K562 (cell line): ENCODE measurements around the gene COL6A1. TPM values are rescaled to one million over a fixed set of nuclear protein-coding genes. Genes with fewer than 3 reads are reported as not detected.

Source experiments
- ARHGAP35 ChIP-seq: fragments of 450-650 bp; IDR thresholded peaks from 2 replicates; pipeline ENCODE4 v1.6.1; 2018; ENCODE audit not compliant: partially characterized antibody
- CTBP1 ChIP-seq: fragments of 450-650 bp; IDR thresholded peaks from 2 replicates; pipeline ENCODE4 v1.6.1; 2016; ENCODE audit warnings: borderline replicate concordance
- DPF2 ChIP-seq: fragments of 450-650 bp; IDR thresholded peaks from 2 replicates; pipeline ENCODE4 v1.6.1; 2016
- EP400 ChIP-seq: fragments of 450-650 bp; IDR thresholded peaks from 2 replicates; pipeline ENCODE4 v1.6.1; 2017; ENCODE audit warnings: antibody characterized with exemption, mild to moderate bottlenecking, moderate library complexity
- FOXA1 ChIP-seq: fragments of 450-650 bp; IDR thresholded peaks from 2 replicates; pipeline ENCODE4 v1.6.1; 2016; ENCODE audit warnings: mild to moderate bottlenecking, borderline replicate concordance
- FOXP1 ChIP-seq: sonication (generic); formaldehyde crosslinking; IDR thresholded peaks from 2 replicates; pipeline ENCODE4 v1.8.0; 2022; ENCODE audit warnings: mild to moderate bottlenecking, missing genetic modification reagents
- IFI16 ChIP-seq: fragments of 250-450 bp; sonication (Bioruptor Pico); IDR thresholded peaks from 2 replicates; pipeline ENCODE4 v2.1.2; 2022; ENCODE audit warnings: mild to moderate bottlenecking, inconsistent platforms
- KLF10 ChIP-seq: fragments of 250-450 bp; sonication (Bioruptor Pico); IDR thresholded peaks from 2 replicates; pipeline ENCODE4 v1.6.1; 2021; ENCODE audit warnings: matching md5 sums
- MAFG ChIP-seq: fragments of 450-650 bp; conservative IDR thresholded peaks from 2 replicates; pipeline ENCODE4 v1.6.1; 2016; ENCODE audit warnings: missing genetic modification characterization, missing compliant biosample characterization
- SIRT6 ChIP-seq: IDR thresholded peaks from one replicate; pipeline ENCODE4 v1.6.1; 2012; ENCODE audit warnings: low read depth, mild to moderate bottlenecking, control low read depth, inconsistent platforms, low read length, moderate library complexity
- SNRNP70 ChIP-seq: fragments of 200-400 bp; formaldehyde crosslinking; optimal IDR thresholded peaks from 2 replicates; pipeline ENCODE3; 2017; ENCODE audit warnings: low read depth, low read length
- SP2 ChIP-seq: IDR thresholded peaks from 2 replicates; pipeline ENCODE4 v1.6.1; 2011; ENCODE audit warnings: mild to moderate bottlenecking, low read depth, low read length, moderate library complexity; ENCODE audit not compliant: poor library complexity, severe bottlenecking; ENCODE audit errors: extremely low read depth
- TAF1 ChIP-seq: IDR thresholded peaks from 2 replicates; pipeline ENCODE4 v1.6.1; 2011; ENCODE audit warnings: mild to moderate bottlenecking, low read length, moderate library complexity; ENCODE audit not compliant: insufficient read depth, control insufficient read depth, severe bottlenecking; ENCODE audit errors: extremely low read depth
- ZNF184 ChIP-seq: sonication (generic); formaldehyde crosslinking; IDR thresholded peaks from 2 replicates; pipeline ENCODE4 v1.5.0; 2020; ENCODE audit warnings: missing genetic modification reagents
- ZNF584 ChIP-seq: fragments of 200-800 bp; sonication (Bioruptor generic); IDR thresholded peaks from 2 replicates; pipeline ENCODE4 v1.6.1; 2016; ENCODE audit warnings: low read depth, mild to moderate bottlenecking, missing genetic modification characterization, missing compliant biosample characterization
- ZNF668 ChIP-seq: fragments of 250-450 bp; sonication (Bioruptor Pico); IDR thresholded peaks from 2 replicates; pipeline ENCODE4 v1.8.0; 2022; ENCODE audit warnings: mild to moderate bottlenecking, inconsistent platforms
- ZNF780A ChIP-seq: fragments of 250-450 bp; sonication (Bioruptor Pico); IDR thresholded peaks from 2 replicates; pipeline ENCODE4 v1.5.0; 2021; ENCODE audit warnings: mild to moderate bottlenecking
- ZNF79 ChIP-seq: fragments of 250-450 bp; sonication (Bioruptor Pico); IDR thresholded peaks from 2 replicates; pipeline ENCODE4 v1.4.0; 2020; ENCODE audit warnings: low read depth, mild to moderate bottlenecking, moderate library complexity
- polyA plus RNA-seq, 8 experiments: library from polyadenylated mRNA; depleted of rRNA in 4 of 8; stranded (reverse) in 5 of 8; unstranded in 3 of 8; fragments of >200 nt; fragmentation: Nextera tagmentation in 2 of 8; fragmentation: Illumina TruSeq in 1 of 8; extraction: Ambion mirVana in 2 of 8; extraction: Trizol in 1 of 8; gene quantifications; 2 replicates each; pipeline versions ENCODE4 v1.2.1 to v1.2.3, GENCODE V29; 2011 to 2014; ENCODE audit warnings: inconsistent platforms in 1 of 8, missing spikeins in 1 of 8
- total RNA-seq, 7 experiments: library from RNA; depleted of rRNA in 6 of 7; stranded (reverse); fragments of >200 nt in 6 of 7; fragmentation: Illumina TruSeq in 2 of 7; extraction: Trizol in 2 of 7; gene quantifications; 2 replicates each; pipeline versions ENCODE4 v1.2.1 to v1.2.3, GENCODE V29; 2011 to 2021; ENCODE audit warnings: low replicate concordance in 1 of 7
- TF ChIP-seq, protein P1 (sequence below), 2 experiments: fragments of 200-800 bp in 1 of 2; sonication (Bioruptor generic) in 1 of 2; sonication (generic) in 1 of 2; formaldehyde crosslinking in 1 of 2; IDR thresholded peaks in 1 of 2; conservative IDR thresholded peaks in 1 of 2; 2 replicates each; pipeline versions ENCODE4 v1.5.0 to v1.6.1; 2016 to 2020; ENCODE audit warnings: missing compliant biosample characterization in 1 of 2, missing genetic modification characterization in 1 of 2, missing genetic modification reagents in 1 of 2
- TF ChIP-seq, protein P2 (sequence below): fragments of 450-650 bp; formaldehyde crosslinking; IDR thresholded peaks from 2 replicates; pipeline ENCODE4 v1.4.0; 2020; ENCODE audit warnings: mild to moderate bottlenecking, moderate library complexity
- TF ChIP-seq, protein P3 (sequence below): fragments of 250-450 bp; sonication (Bioruptor Pico); IDR thresholded peaks from 2 replicates; pipeline ENCODE4 v1.4.0; 2020; ENCODE audit warnings: mild to moderate bottlenecking, moderate library complexity, borderline replicate concordance
- TF ChIP-seq, protein P4 (sequence below): fragments of 450-650 bp; IDR thresholded peaks from 2 replicates; pipeline ENCODE4 v1.6.1; 2016; ENCODE audit warnings: low read depth, mild to moderate bottlenecking, moderate library complexity
- TF ChIP-seq, protein P5 (sequence below), 2 experiments: fragments of 250-450 bp in 1 of 2; fragments of 450-650 bp in 1 of 2; sonication (Bioruptor Pico) in 1 of 2; IDR thresholded peaks; 2 replicates each; pipeline versions ENCODE4 v1.6.1 to v1.8.0; 2016 to 2021; ENCODE audit warnings: mild to moderate bottlenecking in 2 of 2, moderate library complexity in 2 of 2, missing compliant biosample characterization in 1 of 2, missing genetic modification characterization in 1 of 2

The COL6A1 gene
- total and polyA plus RNA-seq, 9 of the 15 experiments (the other 6 are each of a cell fraction or from before 2014, with no cell fraction given), result 0.07 to 1.3 (median 0.14) TPM; not detected in 3

DNA sequence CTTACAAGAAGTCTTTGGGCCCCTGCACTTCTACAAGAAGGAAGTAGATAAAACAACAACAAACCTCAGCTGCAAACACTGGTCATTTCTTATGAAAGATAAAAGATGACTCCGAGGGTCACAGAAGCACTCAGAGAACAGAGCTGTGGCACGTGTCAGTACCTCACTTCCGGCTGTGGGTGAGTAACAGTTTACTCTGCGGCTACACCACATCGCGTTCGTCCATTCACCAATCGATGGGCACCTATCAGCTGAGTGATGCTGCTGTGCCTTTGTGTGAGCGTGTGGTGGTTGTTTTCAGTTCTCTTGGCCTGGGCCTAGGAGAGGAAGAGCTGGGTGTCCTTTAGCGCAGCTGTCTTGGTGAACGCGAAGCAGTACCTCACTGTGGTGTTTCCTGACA, 49.9 kb downstream of the COL6A1 start (continued):
- TF ChIP-seq, protein P1, sequence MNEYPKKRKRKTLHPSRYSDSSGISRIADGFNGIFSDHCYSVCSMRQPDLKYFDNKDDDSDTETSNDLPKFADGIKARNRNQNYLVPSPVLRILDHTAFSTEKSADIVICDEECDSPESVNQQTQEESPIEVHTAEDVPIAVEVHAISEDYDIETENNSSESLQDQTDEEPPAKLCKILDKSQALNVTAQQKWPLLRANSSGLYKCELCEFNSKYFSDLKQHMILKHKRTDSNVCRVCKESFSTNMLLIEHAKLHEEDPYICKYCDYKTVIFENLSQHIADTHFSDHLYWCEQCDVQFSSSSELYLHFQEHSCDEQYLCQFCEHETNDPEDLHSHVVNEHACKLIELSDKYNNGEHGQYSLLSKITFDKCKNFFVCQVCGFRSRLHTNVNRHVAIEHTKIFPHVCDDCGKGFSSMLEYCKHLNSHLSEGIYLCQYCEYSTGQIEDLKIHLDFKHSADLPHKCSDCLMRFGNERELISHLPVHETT (CRISPR knock-in tag; conservative IDR thresholded peaks at IDR 0.05 in 1 of 2, IDR thresholded peaks at IDR 0.05 in 1 of 2), result no peak
- TF ChIP-seq, protein P2, sequence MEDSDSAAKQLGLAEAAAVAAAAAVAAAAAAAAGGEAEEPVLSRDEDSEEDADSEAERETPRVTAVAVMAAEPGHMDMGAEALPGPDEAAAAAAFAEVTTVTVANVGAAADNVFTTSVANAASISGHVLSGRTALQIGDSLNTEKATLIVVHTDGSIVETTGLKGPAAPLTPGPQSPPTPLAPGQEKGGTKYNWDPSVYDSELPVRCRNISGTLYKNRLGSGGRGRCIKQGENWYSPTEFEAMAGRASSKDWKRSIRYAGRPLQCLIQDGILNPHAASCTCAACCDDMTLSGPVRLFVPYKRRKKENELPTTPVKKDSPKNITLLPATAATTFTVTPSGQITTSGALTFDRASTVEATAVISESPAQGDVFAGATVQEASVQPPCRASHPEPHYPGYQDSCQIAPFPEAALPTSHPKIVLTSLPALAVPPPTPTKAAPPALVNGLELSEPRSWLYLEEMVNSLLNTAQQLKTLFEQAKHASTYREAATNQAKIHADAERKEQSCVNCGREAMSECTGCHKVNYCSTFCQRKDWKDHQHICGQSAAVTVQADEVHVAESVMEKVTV, result no peak
- TF ChIP-seq FOXA1 (no peak), CTBP1 (peak; percentile 50; the same call in 1 of the 2 replicates), FOXP1 (CRISPR knock-in tag) (no peak), DPF2 (no peak), ZNF184 (CRISPR knock-in tag) (no peak), TAF1 (no peak), SP2 (no peak), ARHGAP35 (no peak), SNRNP70 (no peak), SIRT6 (no peak), ZNF584 (CRISPR knock-in tag) (no peak), MAFG (no peak), KLF10 (no peak), IFI16 (CRISPR knock-in tag) (no peak), ZNF668 (CRISPR knock-in tag) (no peak), EP400 (no peak), ZNF79 (CRISPR knock-in tag) (no peak), ZNF780A (CRISPR knock-in tag) (no peak)
- TF ChIP-seq, protein P3, sequence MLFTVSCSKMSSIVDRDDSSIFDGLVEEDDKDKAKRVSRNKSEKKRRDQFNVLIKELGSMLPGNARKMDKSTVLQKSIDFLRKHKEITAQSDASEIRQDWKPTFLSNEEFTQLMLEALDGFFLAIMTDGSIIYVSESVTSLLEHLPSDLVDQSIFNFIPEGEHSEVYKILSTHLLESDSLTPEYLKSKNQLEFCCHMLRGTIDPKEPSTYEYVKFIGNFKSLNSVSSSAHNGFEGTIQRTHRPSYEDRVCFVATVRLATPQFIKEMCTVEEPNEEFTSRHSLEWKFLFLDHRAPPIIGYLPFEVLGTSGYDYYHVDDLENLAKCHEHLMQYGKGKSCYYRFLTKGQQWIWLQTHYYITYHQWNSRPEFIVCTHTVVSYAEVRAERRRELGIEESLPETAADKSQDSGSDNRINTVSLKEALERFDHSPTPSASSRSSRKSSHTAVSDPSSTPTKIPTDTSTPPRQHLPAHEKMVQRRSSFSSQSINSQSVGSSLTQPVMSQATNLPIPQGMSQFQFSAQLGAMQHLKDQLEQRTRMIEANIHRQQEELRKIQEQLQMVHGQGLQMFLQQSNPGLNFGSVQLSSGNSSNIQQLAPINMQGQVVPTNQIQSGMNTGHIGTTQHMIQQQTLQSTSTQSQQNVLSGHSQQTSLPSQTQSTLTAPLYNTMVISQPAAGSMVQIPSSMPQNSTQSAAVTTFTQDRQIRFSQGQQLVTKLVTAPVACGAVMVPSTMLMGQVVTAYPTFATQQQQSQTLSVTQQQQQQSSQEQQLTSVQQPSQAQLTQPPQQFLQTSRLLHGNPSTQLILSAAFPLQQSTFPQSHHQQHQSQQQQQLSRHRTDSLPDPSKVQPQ (CRISPR knock-in tag), result no peak
- TF ChIP-seq, protein P4, sequence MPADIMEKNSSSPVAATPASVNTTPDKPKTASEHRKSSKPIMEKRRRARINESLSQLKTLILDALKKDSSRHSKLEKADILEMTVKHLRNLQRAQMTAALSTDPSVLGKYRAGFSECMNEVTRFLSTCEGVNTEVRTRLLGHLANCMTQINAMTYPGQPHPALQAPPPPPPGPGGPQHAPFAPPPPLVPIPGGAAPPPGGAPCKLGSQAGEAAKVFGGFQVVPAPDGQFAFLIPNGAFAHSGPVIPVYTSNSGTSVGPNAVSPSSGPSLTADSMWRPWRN, result peak; percentile 94
- TF ChIP-seq, protein P5, sequence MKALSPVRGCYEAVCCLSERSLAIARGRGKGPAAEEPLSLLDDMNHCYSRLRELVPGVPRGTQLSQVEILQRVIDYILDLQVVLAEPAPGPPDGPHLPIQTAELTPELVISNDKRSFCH (CRISPR knock-in tag; IDR thresholded peaks at IDR 0.05), result no peak
- TF ChIP-seq, protein P5 (tag; IDR thresholded peaks at IDR 0.05), result no peak
